Measurements from ENCODE around the gene MOCS1. TPM values are rescaled to one million over a fixed set of nuclear protein-coding genes. Genes with fewer than 3 reads are reported as not detected.
"Not testable (repeated sequence)": the region's sequence is repeated elsewhere in the genome, so short reads cannot be mapped to it uniquely, and the experiment has no call there.

Gene MOCS1
- total RNA-seq, result 13.7 TPM

DNA sequence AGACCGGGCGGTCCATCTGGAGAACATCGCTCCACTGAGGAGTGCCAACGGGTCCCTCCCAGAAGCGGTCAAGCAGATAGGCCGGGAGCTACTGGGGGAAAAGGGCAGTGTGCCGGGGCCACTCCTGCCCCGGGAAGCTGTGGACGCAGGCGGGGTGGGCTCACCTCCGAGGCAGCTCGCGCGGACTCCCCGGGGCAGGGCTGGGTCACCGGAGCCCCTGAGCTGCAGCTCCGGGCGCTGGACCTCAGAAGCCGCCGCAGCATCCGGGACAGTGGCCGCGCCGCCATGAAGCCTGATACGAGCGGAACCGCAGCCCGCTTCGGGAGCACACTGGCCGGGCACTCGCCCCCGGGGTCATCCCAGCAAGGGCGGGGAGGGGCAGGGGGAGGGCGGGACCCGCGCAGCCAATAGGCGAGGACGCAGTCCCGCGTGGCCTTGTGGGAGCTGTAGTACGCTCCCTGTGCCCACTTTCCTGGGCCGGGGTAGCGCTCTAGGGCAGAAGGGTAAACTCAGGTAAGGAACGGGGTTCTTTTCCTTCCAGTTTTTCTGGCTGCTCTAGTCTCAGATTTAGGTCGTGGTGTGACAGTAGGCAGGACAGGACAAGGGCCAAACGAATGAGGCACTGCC, at the start of gene MOCS1:
Gene MOCS1 (minus strand): TSS at position 332 of the 627 bp plus-strand sequence. CDS start 45 bp downstream, at position 287.
- DNase-seq, result peak; percentile 76

DNA sequence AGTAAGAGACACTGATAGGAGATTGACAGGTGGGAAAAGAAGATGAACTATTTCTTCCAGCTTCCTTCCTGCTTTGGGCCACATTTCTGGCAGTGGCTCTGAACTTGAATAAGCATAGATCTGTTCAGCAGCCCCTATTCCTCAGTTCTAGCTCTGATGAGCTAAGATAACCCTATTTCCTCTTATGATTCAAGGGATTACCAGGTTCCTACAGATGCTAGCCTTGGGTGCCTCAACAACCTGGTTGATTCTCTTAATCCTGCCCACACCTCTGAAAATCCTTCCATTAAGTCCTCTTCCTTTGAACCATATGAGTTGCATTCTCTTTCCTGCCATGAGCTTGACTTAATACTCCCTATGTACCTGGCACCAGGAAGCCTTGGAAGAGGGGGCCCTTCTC, 49.8 kb upstream of the MOCS1 start:
- no peak for DNase-seq

- no peak for DNase-seq
Observed at GRCh38 chr6:39983193-39983592, 48.9 kb upstream of the MOCS1 start.

DNA sequence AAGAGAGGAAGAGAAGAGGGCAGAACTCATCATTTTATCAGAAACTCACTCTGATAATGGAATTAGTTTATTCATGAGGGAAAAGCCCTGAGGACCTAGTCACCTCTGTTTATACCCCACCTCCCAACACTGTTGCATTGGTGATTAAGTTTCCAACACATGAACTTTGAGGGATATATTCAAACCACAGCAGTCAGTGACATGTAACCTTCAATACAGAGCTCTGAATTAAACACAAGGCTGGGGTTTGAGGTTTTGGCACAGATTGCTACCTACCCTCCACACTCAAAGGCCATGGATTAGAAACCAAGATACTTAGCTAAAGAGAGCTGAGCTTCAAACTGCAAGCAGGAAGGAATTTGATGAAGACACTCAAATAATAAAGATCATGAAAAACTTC, 48.5 kb upstream of the MOCS1 start:
- DNase-seq, result no peak

GRCh38 chr6:39980839-39981580, 46.7 kb upstream of the MOCS1 start:
- DNase-seq, result peak; percentile 82

GRCh38 chr6:39979461-39980328, 45.4 kb upstream of the MOCS1 start:
- DNase-seq, result no peak

DNA sequence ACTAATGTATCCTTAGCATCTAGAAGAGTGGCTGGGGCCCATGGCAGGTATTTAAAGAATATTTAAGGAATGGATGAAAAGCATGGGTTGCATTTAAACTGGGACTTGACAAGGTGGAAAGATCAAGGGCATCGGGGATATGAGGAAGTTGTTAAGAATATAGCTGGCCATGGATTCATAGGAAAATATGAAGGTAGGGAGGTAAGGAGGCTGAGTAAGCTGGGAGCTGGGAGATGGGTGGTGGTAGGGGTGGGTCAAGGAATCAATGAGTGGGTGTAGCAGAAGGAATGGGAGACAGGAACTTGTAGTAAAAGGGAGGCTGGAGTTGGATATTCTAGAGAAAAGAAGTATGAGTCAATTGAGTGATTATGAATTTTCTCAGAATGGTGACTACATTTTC, 44.0 kb upstream of the MOCS1 start:
- DNase-seq, result no peak

- DNase-seq, result no peak
Observed at GRCh38 chr6:39973661-39974060, 39.4 kb upstream of the MOCS1 start.

GRCh38 chr6:39972717-39973116, 38.5 kb upstream of the MOCS1 start:
- DNase-seq, result not testable (repeated sequence)

GRCh38 chr6:39971131-39971530, 36.9 kb upstream of the MOCS1 start:
- not testable (repeated sequence) for DNase-seq

DNA sequence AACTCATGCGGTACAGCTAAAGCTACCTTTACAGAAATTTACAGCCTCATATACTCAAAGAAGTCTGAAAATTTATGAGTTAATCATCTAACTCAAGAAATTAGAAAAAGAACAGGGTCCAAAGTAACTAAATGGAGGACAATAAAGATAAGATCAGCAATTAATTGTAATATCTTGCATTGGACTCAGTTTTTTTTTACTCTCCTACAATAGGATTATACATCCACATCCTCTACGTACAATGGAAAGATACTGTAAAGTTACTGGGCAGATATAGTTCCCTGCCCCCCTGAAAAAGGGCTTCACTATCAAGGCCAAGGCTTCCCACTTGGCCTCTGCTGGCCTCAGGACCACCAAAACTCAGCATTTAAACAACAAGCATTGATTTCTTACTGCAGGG, 31.5 kb upstream of the MOCS1 start:
- no peak for DNase-seq

DNA sequence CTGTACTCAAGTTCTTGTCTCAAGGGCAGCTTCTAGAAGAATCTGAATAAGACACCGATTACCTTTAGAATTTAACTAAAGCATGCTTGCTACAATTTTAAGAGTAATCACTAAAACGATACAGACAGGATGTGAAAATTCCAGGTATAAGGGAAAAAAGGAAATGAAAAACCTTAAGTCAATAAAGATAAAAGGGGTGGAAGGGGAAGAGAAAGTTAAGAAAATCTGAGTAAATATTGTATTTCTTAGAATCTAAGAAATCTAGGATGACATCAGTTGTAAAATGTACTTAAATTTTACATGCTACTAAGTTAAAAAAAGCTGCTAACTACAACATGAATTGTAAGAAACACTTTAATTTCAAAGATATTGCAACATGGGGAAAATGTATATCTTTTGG, 30.3 kb upstream of the MOCS1 start:
- no peak for DNase-seq

DNA sequence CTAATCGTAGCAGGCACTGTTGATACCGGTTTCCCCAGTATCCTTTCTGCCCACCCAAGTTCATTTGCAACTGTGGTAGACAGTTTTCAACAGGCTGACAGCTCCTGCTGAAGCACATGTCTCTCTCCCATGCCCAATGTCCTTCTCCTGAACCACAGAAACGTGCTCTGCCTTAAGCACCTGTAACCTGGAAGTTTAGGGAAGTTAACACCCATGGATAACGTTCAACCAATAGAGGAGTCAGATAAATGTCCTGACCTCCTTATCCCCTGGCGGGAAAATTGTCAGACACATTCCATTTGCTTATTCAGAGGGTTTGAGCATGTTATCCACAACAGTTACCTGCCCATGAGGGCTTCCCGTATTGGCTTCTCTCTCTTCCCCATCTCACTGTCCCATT, 29.8 kb upstream of the MOCS1 start:
- no peak for DNase-seq

- peak; percentile 10 for DNase-seq
Observed at GRCh38 chr6:39962831-39963230, 28.6 kb upstream of the MOCS1 start.

DNA sequence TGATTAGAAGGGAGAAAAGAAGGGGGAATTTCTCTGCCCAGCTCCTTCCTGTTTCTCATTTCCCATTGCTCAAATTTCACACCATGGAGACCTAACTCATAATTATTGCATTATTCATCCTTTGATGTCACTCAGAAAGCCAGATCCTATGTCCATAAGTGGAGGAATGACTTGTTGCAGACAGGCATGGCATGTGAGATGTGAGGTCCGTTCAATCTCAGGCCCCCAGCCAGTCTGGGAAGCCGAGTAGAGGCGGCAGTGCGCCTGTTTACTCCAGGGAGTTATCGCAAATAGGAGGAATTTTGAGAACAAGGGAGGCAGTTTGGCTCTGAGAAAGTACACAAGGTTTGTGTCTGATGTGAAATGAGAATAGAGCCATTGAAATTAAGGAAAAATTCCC, 26.9 kb upstream of the MOCS1 start:
- DNase-seq, result no peak

GRCh38 chr6:39958947-39959346, 24.7 kb upstream of the MOCS1 start:
- no peak for DNase-seq

DNA sequence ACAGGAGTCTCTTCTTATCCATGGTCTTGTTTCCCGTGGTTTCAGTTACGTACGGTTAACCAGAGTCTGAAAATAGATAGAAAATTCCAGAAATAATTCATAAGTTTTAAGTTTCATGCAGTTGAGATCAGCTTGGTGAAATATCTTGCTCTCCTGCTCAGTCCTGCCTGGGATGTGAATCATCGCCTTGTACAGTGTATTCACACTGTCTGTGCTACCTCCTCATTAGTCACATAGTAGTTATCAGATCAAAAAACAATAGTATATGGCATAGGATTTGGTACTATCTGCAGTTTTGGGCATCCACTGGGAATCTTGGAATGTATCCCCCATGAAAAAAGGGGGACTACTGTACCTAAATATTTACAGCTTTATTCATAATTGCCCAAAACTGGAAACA, 22.7 kb upstream of the MOCS1 start:
- DNase-seq, result no peak

DNA sequence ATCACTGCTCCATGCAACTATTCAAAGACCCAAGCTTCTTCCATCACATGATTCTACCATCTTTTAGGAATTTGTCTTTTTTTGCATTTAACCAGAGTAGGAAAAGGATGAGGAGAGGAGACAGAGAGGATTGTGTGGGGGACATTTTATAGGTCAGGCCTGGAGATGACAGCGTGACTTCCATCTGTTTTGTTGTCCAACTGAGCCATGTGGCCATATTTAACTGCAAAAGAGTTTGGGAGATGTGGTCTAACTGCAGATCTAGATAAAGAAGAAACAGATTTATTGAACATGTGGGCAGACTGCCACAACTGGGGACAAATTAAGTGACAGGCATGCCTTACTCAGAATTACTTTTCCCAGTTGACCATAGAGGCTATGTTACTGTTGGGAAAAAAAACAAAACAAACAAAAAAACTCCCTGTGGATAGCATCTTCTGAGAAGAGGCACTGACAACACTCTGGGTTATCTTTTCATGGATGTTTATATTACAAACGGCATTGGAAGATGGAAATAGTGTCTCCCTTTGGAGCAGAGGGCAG, 18.9 kb upstream of the MOCS1 start:
- no peak for DNase-seq

GRCh38 chr6:39952167-39952566, 17.9 kb upstream of the MOCS1 start:
- no peak for DNase-seq

DNA sequence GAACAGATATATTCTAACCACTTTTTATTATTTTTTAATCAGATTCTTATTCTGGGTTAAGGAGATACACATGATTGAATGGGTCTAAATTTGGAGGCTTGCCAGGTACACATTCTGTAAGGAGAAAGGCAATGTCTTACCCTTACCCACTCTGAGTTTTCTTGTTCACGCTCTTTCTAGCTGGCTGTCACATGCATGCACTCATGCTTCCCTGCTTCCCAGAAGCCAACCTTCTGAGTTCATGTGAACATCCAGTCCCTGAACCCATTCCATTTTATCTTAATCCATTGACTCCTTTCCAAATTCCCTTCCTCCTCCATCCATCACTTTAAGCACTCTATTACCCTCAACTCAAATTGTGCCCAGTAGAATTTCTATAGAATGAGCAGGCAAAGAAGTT, 17.5 kb upstream of the MOCS1 start:
- no peak for DNase-seq

DNA sequence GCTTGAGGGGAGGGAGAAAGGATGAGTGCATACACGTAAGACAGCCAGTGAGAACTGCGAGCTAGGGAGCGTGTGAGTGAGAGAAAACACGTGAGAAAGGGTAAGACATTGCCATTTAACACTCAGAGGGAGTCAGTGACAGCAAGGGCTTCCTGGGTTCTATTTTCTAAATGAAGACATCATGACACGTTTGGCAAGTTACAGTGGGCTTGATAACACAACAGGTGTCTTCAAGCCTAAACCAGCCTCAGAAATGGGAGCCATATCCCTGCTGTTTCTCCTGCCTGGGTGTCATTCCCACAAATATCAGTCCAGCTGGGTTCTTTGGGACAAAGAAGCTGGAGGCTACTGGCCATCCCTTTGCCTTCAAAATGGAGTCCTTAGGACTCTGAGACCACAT, 16.9 kb upstream of the MOCS1 start:
- DNase-seq, result no peak

DNA sequence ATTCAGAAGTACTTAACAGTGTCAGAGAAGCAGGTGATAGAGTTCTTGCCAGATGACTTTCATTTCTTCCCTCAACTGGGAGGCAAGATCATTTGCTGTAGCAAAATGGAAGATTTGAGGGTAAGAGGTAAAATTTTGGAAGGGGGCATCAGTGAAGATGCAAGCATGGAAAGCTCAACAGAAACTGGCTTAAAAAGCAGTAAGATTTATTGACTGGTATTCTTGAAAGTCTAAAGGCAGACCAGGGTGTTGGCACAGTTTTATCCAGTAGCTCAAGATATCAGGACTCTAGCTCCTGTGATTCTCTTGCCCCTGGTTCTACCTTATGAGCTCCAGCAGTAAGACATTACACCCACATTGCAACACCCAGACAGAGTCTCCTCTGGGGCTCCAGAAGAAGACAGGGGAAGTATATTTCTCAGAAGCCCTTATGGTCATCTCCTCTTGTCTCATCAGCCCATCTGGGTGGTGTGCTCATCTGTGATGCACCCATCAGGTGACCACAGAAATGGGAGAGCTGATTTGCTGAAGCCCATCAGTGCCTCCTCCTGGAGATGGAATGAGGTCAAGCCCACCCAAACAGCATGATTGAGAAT, 16.0 kb upstream of the MOCS1 start:
- DNase-seq, result no peak
